HEK293 (cell line): Measurements from ENCODE around the gene PSMD8.

Source experiments
- CTCF ChIP-seq: fragments of 450-650 bp; formaldehyde crosslinking; IDR thresholded peaks from 2 replicates; pipeline ENCODE4 v1.5.1; 2016; ENCODE audit warnings: missing biosample characterization, missing genetic modification characterization
- FEZF1 ChIP-seq: fragments of 450-650 bp; formaldehyde crosslinking; IDR thresholded peaks from 2 replicates; pipeline ENCODE4 v1.5.1; 2016; ENCODE audit warnings: missing biosample characterization, missing genetic modification characterization
- GLI2 ChIP-seq: fragments of 450-650 bp; formaldehyde crosslinking; IDR thresholded peaks from 2 replicates; pipeline ENCODE4; 2017; ENCODE audit warnings: missing biosample characterization, missing genetic modification characterization, low read depth, borderline replicate concordance
- GLIS2 ChIP-seq: fragments of 450-650 bp; formaldehyde crosslinking; IDR thresholded peaks from 2 replicates; pipeline ENCODE4 v1.5.1; 2016; ENCODE audit warnings: missing biosample characterization, missing genetic modification characterization
- IKZF3 ChIP-seq: fragments of 450-650 bp; IDR thresholded peaks from 2 replicates; pipeline ENCODE4 v1.5.0; 2018; ENCODE audit warnings: missing biosample characterization, mild to moderate bottlenecking, missing genetic modification characterization, moderate library complexity
- KLF16 ChIP-seq: fragments of 450-650 bp; formaldehyde crosslinking; IDR thresholded peaks from 2 replicates; pipeline ENCODE4 v1.5.1; 2017; ENCODE audit warnings: missing biosample characterization, missing genetic modification characterization
- KLF8 ChIP-seq: fragments of 450-650 bp; formaldehyde crosslinking; IDR thresholded peaks from 2 replicates; pipeline ENCODE4 v1.5.1; 2016; ENCODE audit warnings: missing biosample characterization, missing genetic modification characterization
- MYNN ChIP-seq: fragments of 450-650 bp; formaldehyde crosslinking; IDR thresholded peaks from 2 replicates; pipeline ENCODE4 v1.5.1; 2016; ENCODE audit warnings: missing biosample characterization, missing genetic modification characterization, borderline replicate concordance
- OSR2 ChIP-seq: fragments of 450-650 bp; formaldehyde crosslinking; IDR thresholded peaks from 2 replicates; pipeline ENCODE4 v1.5.1; 2016; ENCODE audit warnings: missing biosample characterization, missing genetic modification characterization
- PRDM4 ChIP-seq: fragments of 450-650 bp; formaldehyde crosslinking; IDR thresholded peaks from 2 replicates; pipeline ENCODE4 v1.5.1; 2017; ENCODE audit warnings: missing biosample characterization, missing genetic modification characterization
- SALL2 ChIP-seq: fragments of 450-650 bp; formaldehyde crosslinking; IDR thresholded peaks from 2 replicates; pipeline ENCODE4 v1.5.0; 2017; ENCODE audit warnings: missing biosample characterization, mild to moderate bottlenecking, missing genetic modification characterization, borderline replicate concordance
- SCRT1 ChIP-seq: fragments of 450-650 bp; formaldehyde crosslinking; IDR thresholded peaks from 2 replicates; pipeline ENCODE4 v1.5.1; 2016; ENCODE audit warnings: missing biosample characterization, missing genetic modification characterization, borderline replicate concordance
- SCRT2 ChIP-seq: fragments of 450-650 bp; formaldehyde crosslinking; IDR thresholded peaks from 2 replicates; pipeline ENCODE4 v1.5.1; 2016; ENCODE audit warnings: missing biosample characterization, missing genetic modification characterization
- ZBTB1 ChIP-seq: fragments of 450-650 bp; formaldehyde crosslinking; IDR thresholded peaks from 2 replicates; pipeline ENCODE4 v1.5.1; 2016; ENCODE audit warnings: missing biosample characterization, missing genetic modification characterization
- ZBTB49 ChIP-seq: fragments of 450-650 bp; formaldehyde crosslinking; IDR thresholded peaks from 2 replicates; pipeline ENCODE4 v1.5.1; 2016; ENCODE audit warnings: missing biosample characterization, missing genetic modification characterization, low read depth
- ZEB2 ChIP-seq: fragments of 450-650 bp; formaldehyde crosslinking; IDR thresholded peaks from 2 replicates; pipeline ENCODE4 v1.5.1; 2016; ENCODE audit warnings: missing biosample characterization, missing genetic modification characterization
- ZNF148 ChIP-seq: fragments of 450-650 bp; formaldehyde crosslinking; IDR thresholded peaks from 2 replicates; pipeline ENCODE4 v1.5.0; 2017; ENCODE audit warnings: missing biosample characterization, missing genetic modification characterization, borderline replicate concordance
- ZNF19 ChIP-seq: fragments of 450-650 bp; formaldehyde crosslinking; IDR thresholded peaks from 2 replicates; pipeline ENCODE4; 2016; ENCODE audit warnings: missing biosample characterization, missing genetic modification characterization, low read depth
- ZNF202 ChIP-seq: fragments of 450-650 bp; formaldehyde crosslinking; IDR thresholded peaks from 2 replicates; pipeline ENCODE4 v1.5.1; 2016; ENCODE audit warnings: missing biosample characterization, missing genetic modification characterization, borderline replicate concordance
- ZNF248 ChIP-seq: fragments of 450-650 bp; formaldehyde crosslinking; IDR thresholded peaks from 2 replicates; pipeline ENCODE4 v1.5.1; 2017; ENCODE audit warnings: missing biosample characterization, missing genetic modification characterization
- ZNF274 ChIP-seq, 2 experiments: fragments of 200-500 bp in 1 of 2; fragments of 450-650 bp in 1 of 2; sonication (Bioruptor generic) in 1 of 2; formaldehyde crosslinking in 1 of 2; IDR thresholded peaks; 2 replicates each; pipeline versions ENCODE4 v1.5.1 to v1.6.1; 2014 to 2016; ENCODE audit warnings: borderline replicate concordance in 1 of 2, inconsistent platforms in 1 of 2, low read length in 1 of 2, missing biosample characterization in 1 of 2, missing genetic modification characterization in 1 of 2
- ZNF311 ChIP-seq: fragments of 450-650 bp; formaldehyde crosslinking; IDR thresholded peaks from 2 replicates; pipeline ENCODE4 v1.5.1; 2017; ENCODE audit warnings: missing biosample characterization, missing genetic modification characterization, borderline replicate concordance
- ZNF544 ChIP-seq: fragments of 450-650 bp; formaldehyde crosslinking; IDR thresholded peaks from 2 replicates; pipeline ENCODE4 v1.5.0; 2017; ENCODE audit warnings: missing biosample characterization, missing genetic modification characterization
- ZNF623 ChIP-seq: fragments of 450-650 bp; formaldehyde crosslinking; IDR thresholded peaks from 2 replicates; pipeline ENCODE4 v1.5.1; 2016; ENCODE audit warnings: missing biosample characterization, missing genetic modification characterization
- ZNF701 ChIP-seq: fragments of 450-650 bp; formaldehyde crosslinking; IDR thresholded peaks from 2 replicates; pipeline ENCODE4 v1.5.1; 2016; ENCODE audit warnings: missing biosample characterization, missing genetic modification characterization
- ZNF791 ChIP-seq: fragments of 450-650 bp; formaldehyde crosslinking; IDR thresholded peaks from 2 replicates; pipeline ENCODE4 v1.5.1; 2016; ENCODE audit warnings: missing biosample characterization, missing genetic modification characterization
- ZNF843 ChIP-seq: fragments of 450-650 bp; formaldehyde crosslinking; IDR thresholded peaks from 2 replicates; pipeline ENCODE4 v1.5.1; 2016; ENCODE audit warnings: missing biosample characterization, missing genetic modification characterization
- ZXDB ChIP-seq: fragments of 450-650 bp; formaldehyde crosslinking; IDR thresholded peaks from 2 replicates; pipeline ENCODE4 v1.5.1; 2016; ENCODE audit warnings: missing biosample characterization, missing genetic modification characterization
- TF ChIP-seq, protein P1 (sequence below): fragments of 450-650 bp; formaldehyde crosslinking; IDR thresholded peaks from 2 replicates; pipeline ENCODE4 v1.5.1; 2016; ENCODE audit warnings: missing biosample characterization, missing genetic modification characterization

PSMD8 gene

DNA sequence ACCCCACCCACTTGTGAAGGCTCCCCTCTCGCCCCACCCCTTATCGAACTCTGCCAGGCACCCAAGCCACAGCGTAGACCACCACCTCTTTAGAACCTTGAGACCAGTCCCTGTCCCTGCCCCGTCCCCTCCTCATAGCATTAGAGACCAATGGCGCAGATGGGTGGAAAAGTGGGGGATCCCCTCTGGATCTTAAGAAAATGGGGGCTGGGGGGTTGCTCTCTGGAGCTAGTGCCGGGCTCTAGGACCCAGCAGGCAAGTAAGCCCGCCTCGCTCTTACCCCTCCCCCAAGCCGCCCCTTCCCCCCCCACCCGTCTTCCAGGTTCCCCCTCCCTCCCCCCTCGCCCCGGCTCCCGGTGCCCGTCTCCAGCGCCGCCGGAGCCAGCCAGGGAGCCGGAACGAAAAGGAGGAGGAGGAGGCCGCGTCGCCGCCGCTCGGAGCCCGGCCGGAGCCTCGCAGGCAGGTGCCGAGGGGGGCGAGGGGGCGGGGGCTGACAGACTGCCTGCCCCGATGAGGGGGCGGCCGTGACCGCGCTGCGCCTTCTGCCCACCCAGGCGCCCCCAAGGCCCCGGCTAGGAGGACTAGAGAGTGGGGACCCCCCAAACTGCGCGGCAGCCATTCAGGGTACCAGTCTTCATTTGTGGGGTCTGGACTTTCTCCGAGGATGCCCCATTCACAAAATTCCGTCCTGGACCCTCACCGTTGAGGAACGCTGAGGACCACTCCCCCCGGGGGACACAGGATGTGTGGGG lies 14.2 kb downstream of the PSMD8 start, which contains the start of gene SPRED3 (continued):
- no peak for TF ChIP-seq ZBTB49 (tag by site-specific recombination)
- TF ChIP-seq KLF16 (tag by site-specific recombination), result peak; percentile 79; the same call in 1 of the 2 replicates
- no peak for TF ChIP-seq ZBTB1
- peak; percentile 61 for TF ChIP-seq ZXDB (tag by site-specific recombination)
- TF ChIP-seq ZNF248 (tag by site-specific recombination), result no peak
- TF ChIP-seq PRDM4 (tag by site-specific recombination), result no peak
- no peak for TF ChIP-seq SALL2 (tag by site-specific recombination)
- peak; percentile 27; the same call in 1 of the 2 replicates for TF ChIP-seq SCRT2 (tag by site-specific recombination)
- TF ChIP-seq, protein P1, sequence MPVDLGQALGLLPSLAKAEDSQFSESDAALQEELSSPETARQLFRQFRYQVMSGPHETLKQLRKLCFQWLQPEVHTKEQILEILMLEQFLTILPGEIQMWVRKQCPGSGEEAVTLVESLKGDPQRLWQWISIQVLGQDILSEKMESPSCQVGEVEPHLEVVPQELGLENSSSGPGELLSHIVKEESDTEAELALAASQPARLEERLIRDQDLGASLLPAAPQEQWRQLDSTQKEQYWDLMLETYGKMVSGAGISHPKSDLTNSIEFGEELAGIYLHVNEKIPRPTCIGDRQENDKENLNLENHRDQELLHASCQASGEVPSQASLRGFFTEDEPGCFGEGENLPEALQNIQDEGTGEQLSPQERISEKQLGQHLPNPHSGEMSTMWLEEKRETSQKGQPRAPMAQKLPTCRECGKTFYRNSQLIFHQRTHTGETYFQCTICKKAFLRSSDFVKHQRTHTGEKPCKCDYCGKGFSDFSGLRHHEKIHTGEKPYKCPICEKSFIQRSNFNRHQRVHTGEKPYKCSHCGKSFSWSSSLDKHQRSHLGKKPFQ (tag by site-specific recombination), result no peak
- TF ChIP-seq ZNF701, result no peak
- TF ChIP-seq GLI2 (tag by site-specific recombination), result no peak
- TF ChIP-seq FEZF1, result no peak
- no peak for TF ChIP-seq OSR2 (tag by site-specific recombination)
- no peak for TF ChIP-seq ZNF623 (tag by site-specific recombination)
- no peak for TF ChIP-seq ZEB2 (tag by site-specific recombination)
- TF ChIP-seq ZNF544 (tag by site-specific recombination), result no peak
- peak; percentile 49; the same call in 1 of the 2 replicates for TF ChIP-seq ZNF843 (tag by site-specific recombination)
- TF ChIP-seq CTCF (tag by site-specific recombination), result no peak
- TF ChIP-seq ZNF791, result no peak
- peak; percentile 67; the same call in 1 of the 2 replicates for TF ChIP-seq SCRT1 (tag by site-specific recombination)
- TF ChIP-seq ZNF274 (IDR thresholded peaks at IDR 0.05; ENCODE audit: low read length), result no peak
- TF ChIP-seq ZNF274 (tag by site-specific recombination; IDR thresholded peaks at IDR 0.05; ENCODE audit: borderline replicate concordance), result no peak
- TF ChIP-seq ZNF202 (tag by site-specific recombination), result no peak
- TF ChIP-seq KLF8 (tag by site-specific recombination), result peak; percentile 46; the same call in 1 of the 2 replicates
- no peak for TF ChIP-seq ZNF19 (tag by site-specific recombination)
- no peak for TF ChIP-seq ZNF311 (tag by site-specific recombination)
- TF ChIP-seq MYNN (tag by site-specific recombination), result no peak
- peak; percentile 74 for TF ChIP-seq GLIS2 (tag by site-specific recombination)
- peak; percentile 84; the same call in 1 of the 2 replicates for TF ChIP-seq IKZF3 (tag by site-specific recombination)
- no peak for TF ChIP-seq ZNF148 (tag by site-specific recombination)
